ENCODE data around the gene RASGRP2. TPM values are rescaled to one million over a fixed set of nuclear protein-coding genes. Genes with fewer than 3 reads are reported as not detected.
A peak's percentile ranks its signal among the peaks of the same experiment; 100 is the strongest.

RASGRP2 gene
- total and polyA plus RNA-seq, 2 of the 8 experiments (the other 6 are each of a cell fraction or from before 2014, with no cell fraction given): 40.6 to 45.7 TPM

GRCh38 chr11:64713781-64714363, 30.1 kb downstream of the RASGRP2 start:
- 18% methylated on average over 13 of the region's 39 CpGs; no CpG with 5 or more reads in 1 of the 2 experiments for WGBS, 2 experiments (ENCODE audit: extremely low coverage in 1 of 2, insufficient coverage in 1 of 2, insufficient read length in 1 of 2, insufficient replicate concordance in 2 of 2, low coverage in 1 of 2, low lambda C conversion rate in 2 of 2, missing lambda C conversion rate in 1 of 2)
- Histone ChIP-seq H3K4me3 (ENCODE audit: extremely low read depth in 1 of 4, insufficient read depth in 2 of 4, low read depth in 3 of 4, low read length in 4 of 4) (peak overlapping the region; percentile 20 to 55 (median 26); a peak in 6 of 8 replicates), H3K18ac (ENCODE audit: extremely low read depth, low read length) (0 out of 2 replicates have a peak overlapping the region, but pooled peaks have one; percentile 14), H3K9me3 (ENCODE audit: insufficient read depth in 2 of 2, low read depth in 1 of 2, low read length in 1 of 2) (no peaks in the 10 kb centered on the region), H3K36me3 (ENCODE audit: control insufficient read depth in 2 of 4, insufficient read depth in 4 of 4, low read length in 3 of 4) (peaks cover 0 to 3% (median 0%) of the 10 kb centered on the region in 4 experiments; a peak in 1 of 8 replicates), H3K23me2 (ENCODE audit: low read depth, low read length) (peaks cover 12% of the 10 kb centered on the region; the same call in 1 of the 2 replicates), H2BK15ac (ENCODE audit: low read length) (no peak overlapping the region), H2BK20ac (ENCODE audit: low read length) (no peak overlapping the region), H3K56ac (replicated peaks; ENCODE audit: insufficient read length, low read depth, low read length) (no peak overlapping the region), H3K4me2 (ENCODE audit: insufficient read depth in 1 of 2, low read depth in 2 of 2, low read length in 2 of 2) (peak overlapping the region; percentile 66 to 80), H3K23ac (ENCODE audit: insufficient read length) (no peak overlapping the region), H4K20me1 (replicated peaks in 1 of 2; ENCODE audit: control insufficient read depth in 1 of 2, insufficient read depth in 2 of 2, low read length in 2 of 2) (peaks cover 2 to 4% of the 10 kb centered on the region in 2 experiments), H2BK120ac (replicated peaks; ENCODE audit: low read depth, low read length) (no peak overlapping the region), H3K4ac (replicated peaks; ENCODE audit: insufficient read length, low read depth, low read length) (no peak overlapping the region), H2AK5ac (ENCODE audit: low read depth, low read length) (no peak overlapping the region), H4K91ac (replicated peaks; ENCODE audit: insufficient read length, low read length) (no peak overlapping the region), H2BK5ac (ENCODE audit: low read depth, low read length) (no peak overlapping the region), H3K27me3 (replicated peaks in 1 of 4; ENCODE audit: control insufficient read depth in 3 of 4, extremely low read depth in 1 of 4, insufficient read depth in 3 of 4, low read length in 3 of 4) (peaks cover 12 to 49% (median 33%) of the 10 kb centered on the region in 4 experiments), H4K8ac (ENCODE audit: extremely low read depth, insufficient read depth, low read length) (peak overlapping the region; percentile 0; the same call in 1 of the 2 replicates), H2BK12ac (ENCODE audit: low read depth, low read length) (no peak overlapping the region), H2AFZ (ENCODE audit: low read length) (no peak overlapping the region), H3K27ac (ENCODE audit: low read depth, low read length) (no peak overlapping the region), H3K14ac (ENCODE audit: insufficient read length) (no peak overlapping the region), H3K79me1 (ENCODE audit: low read depth, low read length) (no peaks in the 10 kb centered on the region; the same call in 1 of the 2 replicates), H3K9ac (replicated peaks in 1 of 4; ENCODE audit: extremely low read depth in 1 of 4, low read depth in 3 of 4, low read length in 3 of 4) (no peak overlapping the region), H3K79me2 (ENCODE audit: control insufficient read depth in 1 of 2, insufficient read depth in 2 of 2, low read length in 2 of 2) (no peaks in the 10 kb centered on the region), H4K5ac (ENCODE audit: insufficient read length, low read depth, low read length) (no peak overlapping the region), H3K4me1 (replicated peaks in 1 of 4; ENCODE audit: control insufficient read depth in 3 of 4, insufficient read depth in 4 of 4, low read length in 3 of 4) (peaks cover 12 to 28% (median 20%) of the 10 kb centered on the region in 4 experiments)
- ChIA-PET CTCF (ENCODE audit: partially characterized antibody) (interaction anchor here (0.9 to 3.0 kb wide), 5 partner anchors 10 to 62 kb away, joined by 3 to 18 read pairs (median 3); no protein-coding TSS in a partner anchor), POLR2A (ENCODE audit: partially characterized antibody) (interaction anchor here (0.7 to 1.7 kb wide), 4 partner anchors 9 to 46 kb away, joined by 3 to 4 read pairs (median 4); partner anchors contain the start of genes NRXN2 and PYGM)
- DNase-seq (ENCODE audit: low read depth in 1 of 2, low spot score in 2 of 2): peak in 1 of 2 experiments; percentile 72
- FAIRE-seq: no peak
- TF ChIP-seq EP300 (IDR thresholded peaks at IDR 0.05; ENCODE audit: borderline replicate concordance in 1 of 2, low read depth in 2 of 2, low read length in 2 of 2): peak in 1 of 2 experiments; percentile 56; a peak in 1 of 3 replicates
- no peak for TF ChIP-seq CBX5 (IDR thresholded peaks at IDR 0.05; ENCODE audit: low read depth, low read length)
- peak; percentile 7 for TF ChIP-seq ASH2L (IDR thresholded peaks at IDR 0.05; ENCODE audit: low read length)
